ENCODE data around the gene ACSBG1.

Gene ACSBG1

GRCh38 chr15:78234515-78235040, at the start of gene ACSBG1:
Gene ACSBG1, minus strand, starts transcription at chr15:78234565. Its CDS starts 64 bp downstream, at chr15:78234501.
- no peak for FAIRE-seq

- FAIRE-seq: no peak
Observed at GRCh38 chr15:78282324-78282723, 48.0 kb upstream of the ACSBG1 start.

GRCh38 chr15:78280319-78281072, 46.1 kb upstream of the ACSBG1 start:
- FAIRE-seq: no peak

- no peak for FAIRE-seq
Observed at GRCh38 chr15:78276064-78276943, 41.9 kb upstream of the ACSBG1 start.

GRCh38 chr15:78274994-78275393, 40.6 kb upstream of the ACSBG1 start:
- FAIRE-seq: no peak

GRCh38 chr15:78272776-78273175, 38.4 kb upstream of the ACSBG1 start:
- no peak for FAIRE-seq

- no peak for FAIRE-seq
Observed at GRCh38 chr15:78272316-78272715, 38.0 kb upstream of the ACSBG1 start.

- FAIRE-seq: no peak
Observed at GRCh38 chr15:78266806-78267205, 32.4 kb upstream of the ACSBG1 start.

- FAIRE-seq: no peak
Observed at GRCh38 chr15:78266229-78266628, 31.9 kb upstream of the ACSBG1 start.

- FAIRE-seq: peak; percentile 81
Observed at GRCh38 chr15:78265752-78266224, 31.4 kb upstream of the ACSBG1 start.

- no peak for FAIRE-seq
Observed at GRCh38 chr15:78265137-78265460, 30.7 kb upstream of the ACSBG1 start.

GRCh38 chr15:78264304-78265136, 30.2 kb upstream of the ACSBG1 start, which contains the start of gene DNAJA4:
Gene DNAJA4, plus strand, starts transcription at chr15:78264562. Its CDS starts 202 bp downstream, at chr15:78264764.
- FAIRE-seq: no peak

- FAIRE-seq: no peak
Observed at GRCh38 chr15:78263907-78264303, 29.5 kb upstream of the ACSBG1 start.

- no peak for FAIRE-seq
Observed at GRCh38 chr15:78263351-78263781, 29.0 kb upstream of the ACSBG1 start.

- FAIRE-seq: no peak
Observed at GRCh38 chr15:78261062-78261461, 26.7 kb upstream of the ACSBG1 start.

GRCh38 chr15:78260489-78260888, 26.1 kb upstream of the ACSBG1 start:
- no peak for FAIRE-seq

- no peak for FAIRE-seq
Observed at GRCh38 chr15:78259232-78259631, 24.9 kb upstream of the ACSBG1 start.

GRCh38 chr15:78257681-78258080, 23.3 kb upstream of the ACSBG1 start:
- FAIRE-seq: no peak

GRCh38 chr15:78256044-78256437, 21.7 kb upstream of the ACSBG1 start:
- FAIRE-seq: no peak

- FAIRE-seq: no peak
Observed at GRCh38 chr15:78255421-78256043, 21.2 kb upstream of the ACSBG1 start.

- no peak for FAIRE-seq
Observed at GRCh38 chr15:78251136-78251535, 16.8 kb upstream of the ACSBG1 start.

- FAIRE-seq: no peak
Observed at GRCh38 chr15:78249131-78249530, 14.8 kb upstream of the ACSBG1 start.
